ENCODE measurements around the gene CMTM5. TPM values are rescaled to one million over a fixed set of nuclear protein-coding genes. Genes with fewer than 3 reads are reported as not detected.

Gene CMTM5
- total RNA-seq, 5 donors from 2014 or later (not counting 1 experiment from before 2014, with no cell fraction given): not detected

Other genes with a start within 250 kb of the CMTM5 start
- gene SLC7A8, start 193.4 kb upstream of the CMTM5 start, total RNA-seq: 1 to 10 TPM in 4 of 5 donors, under 1 TPM in 1; 0.33 to 8.1 (median 5.9) TPM
- gene RNF212B, start 139.1 kb upstream of the CMTM5 start, total RNA-seq: 1 to 10 TPM in 1 of 5 donors, not detected in 4; 1.1 TPM
- 10 to 100 TPM in 3 of 5 donors, 1 to 10 TPM in 2; 6.2 to 17.5 (median 15.1) TPM for gene HOMEZ, start 90.9 kb upstream of the CMTM5 start, total RNA-seq
- gene PPP1R3E, start 74.2 kb upstream of the CMTM5 start, total RNA-seq: 10 to 100 TPM; 40.8 to 72.6 (median 68.2) TPM
- 1 to 10 TPM; 1.9 to 4.6 (median 2.2) TPM for gene BCL2L2, start 70.2 kb upstream of the CMTM5 start, total RNA-seq
- gene PABPN1, start 55.6 kb upstream of the CMTM5 start, total RNA-seq: 100 to 1,000 TPM; 182 to 207 (median 186) TPM
- gene SLC22A17, start 24.2 kb upstream of the CMTM5 start, total RNA-seq: 10 to 100 TPM; 12.0 to 19.0 (median 17.3) TPM
- gene EFS, start 11.9 kb upstream of the CMTM5 start, total RNA-seq: under 1 TPM in 1 of 5 donors, not detected in 4; 0.15 TPM
- not detected for gene IL25, start 4.2 kb upstream of the CMTM5 start, total RNA-seq
- not detected for gene MYH6, start 31.2 kb downstream of the CMTM5 start, total RNA-seq
- gene MYH7, start 58.6 kb downstream of the CMTM5 start, total RNA-seq: not detected
- 100 to 1,000 TPM in 2 of 5 donors, 10 to 100 TPM in 3; 56.5 to 121 (median 63.7) TPM for gene NGDN, start 92.7 kb downstream of the CMTM5 start, total RNA-seq
- gene ZFHX2, start 174.7 kb downstream of the CMTM5 start, total RNA-seq: 1 to 10 TPM in 1 of 5 donors, under 1 TPM in 4; 0.15 to 1.3 (median 0.44) TPM
- gene THTPA, start 179.2 kb downstream of the CMTM5 start, total RNA-seq: 10 to 100 TPM; 13.3 to 26.4 (median 20.5) TPM
- gene AP1G2, start 190.7 kb downstream of the CMTM5 start, total RNA-seq: 100 to 1,000 TPM; 321 to 526 (median 484) TPM
- gene JPH4, start 201.7 kb downstream of the CMTM5 start, total RNA-seq: under 1 TPM in 2 of 5 donors, not detected in 3; 0.10 to 0.13 TPM